ENCODE results near the gene SLC27A4.

GRCh38 chr9:128355451-128355850 is 15.1 kb downstream of the SLC27A4 start:
- no peak for TF ChIP-seq CTCF (IDR thresholded peaks at IDR 0.05)
- TF ChIP-seq POLR2A (IDR thresholded peaks at IDR 0.05) = no peak
